ENCODE data around the gene TNS3. TPM values are rescaled to one million over a fixed set of nuclear protein-coding genes. Genes with fewer than 3 reads are reported as not detected.

TNS3 gene
- total RNA-seq, 1 donor from 2014 or later: 7.3 TPM

GRCh38 chr7:47371733-47372368 lies 210.1 kb downstream of the TNS3 start:
- DNase-seq (ENCODE audit: low read depth in 2 of 2): peak; percentile 63 to 84

GRCh38 chr7:47371317-47371716 lies 210.6 kb downstream of the TNS3 start:
- DNase-seq (ENCODE audit: low read depth in 2 of 2): no peak

GRCh38 chr7:47370461-47371042 lies 211.4 kb downstream of the TNS3 start:
- DNase-seq (ENCODE audit: low read depth in 2 of 2): peak in 1 of 2 donors; percentile 24

- no peak for DNase-seq (ENCODE audit: low read depth in 2 of 2)
Measured at GRCh38 chr7:47369736-47370135, 212.2 kb downstream of the TNS3 start.

- DNase-seq (ENCODE audit: low read depth in 2 of 2): no peak
Measured at GRCh38 chr7:47368190-47368812, 213.6 kb downstream of the TNS3 start.

GRCh38 chr7:47367369-47367768 lies 214.5 kb downstream of the TNS3 start:
- DNase-seq (ENCODE audit: low read depth in 2 of 2): no peak

- DNase-seq (ENCODE audit: low read depth in 2 of 2): no peak
Measured at GRCh38 chr7:47366960-47367359, 215.0 kb downstream of the TNS3 start.

GRCh38 chr7:47366211-47366610 lies 215.7 kb downstream of the TNS3 start:
- no peak for DNase-seq (ENCODE audit: low read depth in 2 of 2)

- DNase-seq (ENCODE audit: low read depth in 2 of 2): no peak
Measured at GRCh38 chr7:47362984-47363383, 218.9 kb downstream of the TNS3 start.

- peak in 1 of 2 donors; percentile 68 for DNase-seq (ENCODE audit: low read depth in 2 of 2)
Measured at GRCh38 chr7:47361746-47362215, 220.1 kb downstream of the TNS3 start.

- DNase-seq (ENCODE audit: low read depth in 2 of 2): no peak
Measured at GRCh38 chr7:47361236-47361635, 220.7 kb downstream of the TNS3 start.

GRCh38 chr7:47360301-47360900 lies 221.5 kb downstream of the TNS3 start:
- no peak for DNase-seq (ENCODE audit: low read depth in 2 of 2)

GRCh38 chr7:47358944-47359588 lies 222.8 kb downstream of the TNS3 start:
- DNase-seq (ENCODE audit: low read depth in 2 of 2): no peak

GRCh38 chr7:47358357-47358756 lies 223.6 kb downstream of the TNS3 start:
- DNase-seq (ENCODE audit: low read depth in 2 of 2): no peak

GRCh38 chr7:47357863-47358262 lies 224.0 kb downstream of the TNS3 start:
- DNase-seq (ENCODE audit: low read depth in 2 of 2): no peak

- DNase-seq (ENCODE audit: low read depth in 2 of 2): no peak
Measured at GRCh38 chr7:47357361-47357760, 224.6 kb downstream of the TNS3 start.

- DNase-seq (ENCODE audit: low read depth in 2 of 2): no peak
Measured at GRCh38 chr7:47356261-47356660, 225.7 kb downstream of the TNS3 start.

GRCh38 chr7:47355684-47356083 lies 226.2 kb downstream of the TNS3 start:
- DNase-seq (ENCODE audit: low read depth in 2 of 2): no peak

- no peak for DNase-seq (ENCODE audit: low read depth in 2 of 2)
Measured at GRCh38 chr7:47354831-47355541, 226.9 kb downstream of the TNS3 start.

- no peak for DNase-seq (ENCODE audit: low read depth in 2 of 2)
Measured at GRCh38 chr7:47354071-47354470, 227.8 kb downstream of the TNS3 start.

- no peak for DNase-seq (ENCODE audit: low read depth in 2 of 2)
Measured at GRCh38 chr7:47352394-47352968, 229.4 kb downstream of the TNS3 start.
